HG02884 (cell line): ENCODE data around the gene PHYHIPL.

ENCODE experiments used
- ATAC-seq: cut with Tn5 transposase; IDR thresholded peaks from one replicate; pipeline ENCODE4 v1.9.1; 2021; ENCODE audit warnings: mild to moderate bottlenecking, moderate library complexity; ENCODE audit not compliant: unreplicated experiment

PHYHIPL gene

GRCh38 chr10:59252491-59252890, 76.0 kb downstream of the PHYHIPL start:
- no peak for ATAC-seq

GRCh38 chr10:59255463-59255862, 79.0 kb downstream of the PHYHIPL start:
- no peak for ATAC-seq

DNA sequence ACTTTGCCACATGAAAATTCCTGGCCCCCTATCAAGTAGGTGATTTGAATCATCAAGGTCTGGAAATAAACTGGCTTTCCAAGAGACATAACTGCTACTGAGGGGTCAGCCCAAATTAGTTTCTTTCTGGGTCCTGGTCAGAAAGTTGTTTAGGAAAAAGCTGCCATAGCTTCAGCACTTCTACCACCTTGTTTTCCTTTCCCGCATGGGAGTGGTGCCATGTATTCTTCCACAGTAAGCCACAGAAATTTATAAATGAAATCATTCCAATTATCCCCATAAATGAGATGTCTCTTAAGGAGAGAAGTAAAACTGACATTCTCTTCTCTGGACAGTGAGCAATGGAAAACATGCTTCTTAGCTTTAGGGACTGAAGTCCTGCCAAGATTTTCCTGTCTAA, 80.8 kb downstream of the PHYHIPL start:
- ATAC-seq, result no peak

DNA sequence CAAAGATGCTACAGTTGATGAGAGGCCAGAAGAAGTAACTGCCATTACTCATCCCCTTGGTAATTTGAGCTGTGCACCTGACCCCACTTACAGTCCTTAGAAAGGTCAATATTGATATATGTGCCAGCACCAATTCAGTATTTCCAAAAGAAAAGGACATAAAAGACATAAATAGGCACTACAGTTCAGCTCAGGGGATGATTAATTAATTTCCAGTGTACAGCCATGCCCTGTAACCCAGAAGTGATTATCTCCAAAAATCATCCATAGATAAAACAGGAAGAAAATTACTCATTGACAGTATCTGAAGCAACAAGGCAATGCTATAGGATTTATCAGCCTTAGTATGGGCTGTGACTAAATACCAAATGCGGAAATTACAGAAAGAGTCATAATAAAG, 82.4 kb downstream of the PHYHIPL start:
- no peak for ATAC-seq

- no peak for ATAC-seq
Measured at GRCh38 chr10:59265141-59265540, 88.7 kb downstream of the PHYHIPL start.

GRCh38 chr10:59266321-59266720, 89.9 kb downstream of the PHYHIPL start:
- ATAC-seq, result no peak

- no peak for ATAC-seq
Measured at GRCh38 chr10:59268460-59268859, 92.0 kb downstream of the PHYHIPL start.

- no peak for ATAC-seq
Measured at GRCh38 chr10:59269651-59270050, 93.2 kb downstream of the PHYHIPL start.

GRCh38 chr10:59270492-59270891, 94.0 kb downstream of the PHYHIPL start:
- no peak for ATAC-seq

- ATAC-seq, result no peak
Measured at GRCh38 chr10:59271160-59271559, 94.7 kb downstream of the PHYHIPL start.

DNA sequence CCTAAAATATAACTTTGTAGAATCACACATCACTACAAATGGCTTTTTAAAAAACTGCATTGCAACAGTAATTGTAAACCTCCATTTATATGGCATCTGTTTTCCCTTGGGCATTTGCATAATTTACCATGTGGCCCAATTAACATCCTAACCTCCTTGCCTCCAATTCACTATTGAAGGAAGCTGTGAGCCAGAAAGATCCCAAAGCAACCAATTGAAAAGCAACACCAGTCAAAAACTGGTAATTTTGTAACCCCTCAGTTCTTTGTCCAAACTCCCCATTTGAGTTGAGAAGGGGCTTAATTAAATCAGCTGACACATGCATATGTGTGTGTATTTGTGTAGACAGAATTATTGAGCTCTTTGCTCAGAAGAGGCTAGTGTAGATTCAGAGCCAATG, 95.6 kb downstream of the PHYHIPL start:
- ATAC-seq, result no peak

GRCh38 chr10:59273445-59273844, 97.0 kb downstream of the PHYHIPL start:
- no peak for ATAC-seq

- ATAC-seq, result no peak
Measured at GRCh38 chr10:59276133-59276532, 99.7 kb downstream of the PHYHIPL start.

- no peak for ATAC-seq
Measured at GRCh38 chr10:59276919-59277318, 100.5 kb downstream of the PHYHIPL start.

DNA sequence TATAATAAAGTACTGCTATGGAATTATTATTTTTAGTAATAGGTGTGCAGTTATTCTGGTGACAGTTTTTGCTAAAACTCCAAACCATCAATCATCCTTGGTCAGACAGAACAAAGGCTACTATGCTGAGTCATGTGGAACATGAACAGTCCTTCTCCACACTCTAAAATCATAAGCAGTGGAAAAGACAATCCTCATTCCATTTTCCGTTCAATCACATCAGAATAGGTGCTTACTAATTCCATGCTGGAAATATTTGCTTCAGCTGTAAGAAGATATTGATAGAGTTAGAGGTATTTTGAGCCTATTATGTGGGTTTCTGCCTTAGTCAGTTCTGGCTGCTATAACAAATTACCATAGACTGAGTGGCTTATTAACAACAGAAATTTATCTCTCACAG, 103.0 kb downstream of the PHYHIPL start:
- no peak for ATAC-seq

GRCh38 chr10:59279991-59280505, 103.6 kb downstream of the PHYHIPL start:
- ATAC-seq, result no peak

DNA sequence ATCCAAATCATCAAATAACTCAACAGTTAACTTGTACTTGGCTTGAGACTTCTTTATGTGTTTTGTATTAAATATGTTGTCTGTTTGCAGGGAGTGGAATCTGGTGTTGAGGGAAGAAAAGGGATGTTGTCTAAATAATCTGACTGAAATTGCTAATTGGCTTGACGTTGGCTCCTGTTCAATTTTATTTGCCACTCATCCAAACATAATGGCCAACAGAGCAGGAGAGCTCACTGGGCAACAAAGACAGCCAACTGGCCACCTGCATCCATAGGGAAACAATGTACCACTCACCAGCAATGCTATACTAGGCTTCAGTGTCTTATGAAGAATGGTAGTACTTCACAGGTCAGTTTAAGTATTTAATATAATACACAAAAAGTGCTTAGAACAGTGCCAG, 105.4 kb downstream of the PHYHIPL start:
- ATAC-seq, result no peak

GRCh38 chr10:59283456-59284091, 107.1 kb downstream of the PHYHIPL start:
- ATAC-seq, result no peak

- no peak for ATAC-seq
Measured at GRCh38 chr10:59284118-59284975, 107.9 kb downstream of the PHYHIPL start.

DNA sequence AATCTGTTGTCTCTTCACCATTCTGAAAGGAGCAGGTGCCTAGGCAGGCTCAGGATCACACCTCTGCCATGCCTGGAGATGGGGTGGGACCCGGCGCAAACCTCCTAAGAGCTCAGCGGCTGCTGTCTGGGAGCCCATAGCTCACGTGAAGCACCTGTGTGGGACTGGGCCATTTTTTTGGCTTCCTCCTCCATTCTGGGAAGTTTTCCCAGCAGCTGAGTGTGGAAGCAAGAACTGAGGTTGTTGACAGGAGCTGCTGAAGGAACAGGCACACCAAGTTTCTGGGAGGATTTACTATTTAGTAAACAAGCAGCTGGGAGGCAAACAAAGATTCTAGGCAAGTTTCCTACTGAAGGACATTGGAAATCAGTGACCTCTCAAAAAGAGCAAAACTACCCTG, 108.6 kb downstream of the PHYHIPL start:
- no peak for ATAC-seq

DNA sequence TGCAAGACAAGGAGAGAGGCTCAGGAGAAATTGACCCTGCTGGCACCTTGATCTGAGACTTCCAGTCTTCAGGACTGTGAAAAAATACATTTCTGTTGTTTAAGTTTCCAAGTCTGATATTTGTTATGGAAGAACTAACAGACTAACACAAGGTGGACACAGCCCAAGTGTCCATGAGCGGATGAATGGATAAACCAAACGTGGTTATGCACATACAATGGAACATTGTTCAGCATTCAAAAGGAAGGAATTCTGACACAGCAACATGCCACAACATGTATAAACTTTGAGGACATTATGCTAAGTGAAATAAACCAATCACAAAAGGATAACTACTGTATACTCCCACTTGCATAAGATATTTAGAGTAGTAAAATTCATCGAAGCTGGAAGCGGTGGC, 109.4 kb downstream of the PHYHIPL start:
- ATAC-seq, result no peak

DNA sequence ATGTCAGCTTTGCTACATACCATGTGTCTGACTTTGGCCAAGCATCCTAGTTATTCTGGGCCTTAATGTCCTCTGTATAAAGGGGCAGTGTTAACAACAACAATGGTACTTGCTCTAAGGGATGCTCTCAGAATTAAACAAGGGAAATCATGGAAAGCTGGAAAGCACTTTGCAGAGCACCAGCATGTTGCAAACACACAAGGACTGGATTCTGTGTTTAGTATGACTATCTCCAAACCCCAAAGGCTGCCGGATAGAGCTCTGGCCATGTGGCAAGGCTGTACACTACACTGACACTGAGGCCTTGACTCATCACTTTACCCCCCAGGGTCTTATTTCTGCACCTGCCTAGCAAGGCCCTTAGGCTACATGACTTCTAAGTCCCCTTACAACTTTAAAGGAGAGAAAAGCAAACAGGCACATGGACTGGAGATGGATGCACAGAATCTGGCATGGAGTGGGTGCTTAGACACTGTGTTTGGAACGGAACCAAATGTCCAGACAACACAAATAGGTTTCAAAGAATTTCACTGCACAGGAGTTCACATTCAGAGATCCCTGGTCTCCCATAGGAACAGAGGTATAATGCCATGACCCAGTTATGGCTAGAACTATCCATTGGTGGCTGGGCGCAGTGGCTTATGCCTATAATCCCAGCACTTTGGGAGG, 111.3 kb downstream of the PHYHIPL start:
- ATAC-seq, result no peak
